Ishikawa (cell line): Measurements from ENCODE around the gene PCDH8.

Experiments
- CEBPB ChIP-seq: IDR thresholded peaks from 2 replicates; pipeline ENCODE4 v1.6.1; 2012
- CREB1 ChIP-seq: IDR thresholded peaks from 2 replicates; pipeline ENCODE4 v1.6.1; 2012; ENCODE audit warnings: low read depth
- EGR1 ChIP-seq: IDR thresholded peaks from 2 replicates; pipeline ENCODE4 v1.6.1; 2012
- EP300 ChIP-seq: IDR thresholded peaks from 2 replicates; pipeline ENCODE4 v1.6.1; 2012; ENCODE audit warnings: borderline replicate concordance
- FOXM1 ChIP-seq: IDR thresholded peaks from 2 replicates; pipeline ENCODE4 v1.6.1; 2012; ENCODE audit warnings: low read depth, borderline replicate concordance
- NFIC ChIP-seq: IDR thresholded peaks from 2 replicates; pipeline ENCODE4 v1.6.1; 2012
- RAD21 ChIP-seq: IDR thresholded peaks from 2 replicates; pipeline ENCODE4 v1.6.1; 2012; ENCODE audit warnings: low read depth
- TAF1 ChIP-seq: IDR thresholded peaks from 2 replicates; pipeline ENCODE4 v1.6.1; 2012; ENCODE audit warnings: low read depth, mild to moderate bottlenecking
- TCF12 ChIP-seq: IDR thresholded peaks from 2 replicates; pipeline ENCODE4 v1.6.1; 2012; ENCODE audit warnings: low read depth
- YY1 ChIP-seq: IDR thresholded peaks from 2 replicates; pipeline ENCODE4 v1.6.1; 2012; ENCODE audit warnings: low read depth
- ZBTB7A ChIP-seq: IDR thresholded peaks from 2 replicates; pipeline ENCODE4 v1.6.1; 2012; ENCODE audit warnings: low read depth
- TF ChIP-seq, protein P1 (sequence below): IDR thresholded peaks from 2 replicates; pipeline ENCODE4 v1.6.1; 2012
- TF ChIP-seq, protein P2 (sequence below): IDR thresholded peaks from 2 replicates; pipeline ENCODE4 v1.6.1; 2012; ENCODE audit warnings: low read depth, mild to moderate bottlenecking
- TF ChIP-seq, protein P3 (sequence below): IDR thresholded peaks from 2 replicates; pipeline ENCODE4 v1.6.1; 2012

Gene PCDH8

DNA sequence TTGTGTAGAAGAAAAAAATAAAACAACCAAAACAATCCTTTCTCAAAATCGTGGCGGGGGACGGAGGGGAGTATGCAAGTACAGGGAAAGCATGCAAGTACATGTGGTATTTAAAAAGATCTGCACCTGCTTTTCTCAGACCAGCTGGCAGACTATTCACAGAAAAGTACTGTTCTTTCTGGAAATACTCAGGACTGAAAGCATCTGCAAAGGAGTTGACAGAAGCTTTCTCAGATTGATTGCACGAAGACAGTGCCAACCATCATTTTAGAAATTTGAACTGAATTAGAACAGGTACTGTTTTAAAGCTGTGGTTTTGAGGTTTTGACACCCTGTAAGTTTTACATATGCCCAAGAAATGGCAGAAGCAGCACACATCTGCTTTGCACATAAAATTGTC lies 19.8 kb upstream of the PCDH8 start:
- TF ChIP-seq, protein P1, sequence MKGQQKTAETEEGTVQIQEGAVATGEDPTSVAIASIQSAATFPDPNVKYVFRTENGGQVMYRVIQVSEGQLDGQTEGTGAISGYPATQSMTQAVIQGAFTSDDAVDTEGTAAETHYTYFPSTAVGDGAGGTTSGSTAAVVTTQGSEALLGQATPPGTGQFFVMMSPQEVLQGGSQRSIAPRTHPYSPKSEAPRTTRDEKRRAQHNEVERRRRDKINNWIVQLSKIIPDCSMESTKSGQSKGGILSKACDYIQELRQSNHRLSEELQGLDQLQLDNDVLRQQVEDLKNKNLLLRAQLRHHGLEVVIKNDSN = no peak
- no peak for TF ChIP-seq FOXM1

DNA sequence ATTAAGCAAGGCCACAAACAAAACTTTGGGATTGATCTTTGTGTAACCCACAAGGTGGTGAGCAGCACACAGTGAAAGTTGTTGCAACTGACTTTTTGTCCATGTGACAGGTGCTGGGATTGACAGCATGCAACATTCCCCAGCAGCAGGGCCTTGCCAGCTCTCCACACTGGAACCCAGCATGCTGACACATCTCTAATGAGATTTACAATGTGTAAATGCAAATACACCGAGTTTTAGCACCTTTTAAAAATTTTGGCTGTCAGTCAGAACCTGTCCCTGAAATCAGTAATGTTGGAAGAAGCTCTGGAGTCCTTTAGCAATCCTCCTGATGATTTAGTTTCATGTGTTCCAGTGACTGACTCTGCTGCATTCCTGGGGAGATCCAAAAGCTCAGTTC lies 16.5 kb upstream of the PCDH8 start:
- TF ChIP-seq TCF12 (no peak), FOXM1 (no peak), EP300 (no peak), TAF1 (no peak), CREB1 (no peak), RAD21 (no peak), EGR1 (no peak)
- TF ChIP-seq, protein P1 = no peak

DNA sequence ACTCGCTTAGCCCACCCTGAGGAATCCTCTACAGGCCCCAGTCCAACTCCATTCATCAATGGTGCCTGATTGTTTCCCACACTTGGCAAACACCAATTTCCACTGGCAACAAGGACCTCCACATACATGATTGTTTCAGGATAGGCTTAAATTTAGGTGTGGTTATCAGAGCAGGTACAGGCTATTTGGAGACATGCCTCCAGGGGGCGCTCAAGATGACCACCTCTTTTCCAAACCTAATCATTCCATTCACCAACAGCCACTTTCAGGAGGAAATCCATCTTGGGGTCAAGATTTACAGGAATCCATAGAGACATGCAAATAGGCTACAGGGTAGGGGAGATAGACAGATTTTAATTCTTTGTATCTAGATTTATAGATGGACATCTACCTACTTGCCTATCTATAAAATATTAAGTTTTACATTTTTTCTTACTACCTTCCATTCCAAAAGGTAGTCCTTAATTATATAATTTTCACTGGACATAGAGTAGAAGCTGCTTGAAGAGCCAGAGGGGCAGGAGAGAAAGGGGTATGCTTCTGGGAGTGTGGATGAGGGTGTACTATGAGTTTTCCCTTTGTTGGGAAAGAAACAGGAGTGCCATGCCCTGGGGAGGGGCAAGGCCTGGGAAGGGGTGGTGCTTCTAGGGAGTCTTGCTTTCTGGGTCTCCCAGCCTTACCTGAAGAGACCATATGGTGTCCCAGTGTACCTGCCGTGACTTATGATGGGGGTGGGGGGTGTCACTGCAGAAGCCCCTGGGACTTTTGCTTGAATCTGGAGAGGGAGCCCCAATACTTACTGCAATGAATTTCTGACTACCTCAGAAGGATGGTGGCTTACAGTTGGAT lies 14.1 kb upstream of the PCDH8 start:
- no peak for TF ChIP-seq NFIC
- peak; percentile 25; the same call in 1 of the 2 replicates for TF ChIP-seq RAD21
- no peak for TF ChIP-seq EP300
- TF ChIP-seq TCF12 = no peak

- TF ChIP-seq CEBPB (no peak), ZBTB7A (no peak), YY1 (no peak), TAF1 (no peak), EP300 (no peak), FOXM1 (no peak)
- TF ChIP-seq, protein P1 = no peak
Observed at GRCh38 chr13:52852444-52852843, 4.0 kb upstream of the PCDH8 start.

GRCh38 chr13:52851137-52851962 lies 2.9 kb upstream of the PCDH8 start:
- TF ChIP-seq, protein P2, sequence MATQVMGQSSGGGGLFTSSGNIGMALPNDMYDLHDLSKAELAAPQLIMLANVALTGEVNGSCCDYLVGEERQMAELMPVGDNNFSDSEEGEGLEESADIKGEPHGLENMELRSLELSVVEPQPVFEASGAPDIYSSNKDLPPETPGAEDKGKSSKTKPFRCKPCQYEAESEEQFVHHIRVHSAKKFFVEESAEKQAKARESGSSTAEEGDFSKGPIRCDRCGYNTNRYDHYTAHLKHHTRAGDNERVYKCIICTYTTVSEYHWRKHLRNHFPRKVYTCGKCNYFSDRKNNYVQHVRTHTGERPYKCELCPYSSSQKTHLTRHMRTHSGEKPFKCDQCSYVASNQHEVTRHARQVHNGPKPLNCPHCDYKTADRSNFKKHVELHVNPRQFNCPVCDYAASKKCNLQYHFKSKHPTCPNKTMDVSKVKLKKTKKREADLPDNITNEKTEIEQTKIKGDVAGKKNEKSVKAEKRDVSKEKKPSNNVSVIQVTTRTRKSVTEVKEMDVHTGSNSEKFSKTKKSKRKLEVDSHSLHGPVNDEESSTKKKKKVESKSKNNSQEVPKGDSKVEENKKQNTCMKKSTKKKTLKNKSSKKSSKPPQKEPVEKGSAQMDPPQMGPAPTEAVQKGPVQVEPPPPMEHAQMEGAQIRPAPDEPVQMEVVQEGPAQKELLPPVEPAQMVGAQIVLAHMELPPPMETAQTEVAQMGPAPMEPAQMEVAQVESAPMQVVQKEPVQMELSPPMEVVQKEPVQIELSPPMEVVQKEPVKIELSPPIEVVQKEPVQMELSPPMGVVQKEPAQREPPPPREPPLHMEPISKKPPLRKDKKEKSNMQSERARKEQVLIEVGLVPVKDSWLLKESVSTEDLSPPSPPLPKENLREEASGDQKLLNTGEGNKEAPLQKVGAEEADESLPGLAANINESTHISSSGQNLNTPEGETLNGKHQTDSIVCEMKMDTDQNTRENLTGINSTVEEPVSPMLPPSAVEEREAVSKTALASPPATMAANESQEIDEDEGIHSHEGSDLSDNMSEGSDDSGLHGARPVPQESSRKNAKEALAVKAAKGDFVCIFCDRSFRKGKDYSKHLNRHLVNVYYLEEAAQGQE = no peak
- TF ChIP-seq RAD21 (no peak), EP300 (no peak)
- TF ChIP-seq, protein P3, sequence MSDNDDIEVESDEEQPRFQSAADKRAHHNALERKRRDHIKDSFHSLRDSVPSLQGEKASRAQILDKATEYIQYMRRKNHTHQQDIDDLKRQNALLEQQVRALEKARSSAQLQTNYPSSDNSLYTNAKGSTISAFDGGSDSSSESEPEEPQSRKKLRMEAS = 0 out of 2 replicates have a peak, but pooled peaks have one; percentile 9
- TF ChIP-seq, protein P1 = no peak

DNA sequence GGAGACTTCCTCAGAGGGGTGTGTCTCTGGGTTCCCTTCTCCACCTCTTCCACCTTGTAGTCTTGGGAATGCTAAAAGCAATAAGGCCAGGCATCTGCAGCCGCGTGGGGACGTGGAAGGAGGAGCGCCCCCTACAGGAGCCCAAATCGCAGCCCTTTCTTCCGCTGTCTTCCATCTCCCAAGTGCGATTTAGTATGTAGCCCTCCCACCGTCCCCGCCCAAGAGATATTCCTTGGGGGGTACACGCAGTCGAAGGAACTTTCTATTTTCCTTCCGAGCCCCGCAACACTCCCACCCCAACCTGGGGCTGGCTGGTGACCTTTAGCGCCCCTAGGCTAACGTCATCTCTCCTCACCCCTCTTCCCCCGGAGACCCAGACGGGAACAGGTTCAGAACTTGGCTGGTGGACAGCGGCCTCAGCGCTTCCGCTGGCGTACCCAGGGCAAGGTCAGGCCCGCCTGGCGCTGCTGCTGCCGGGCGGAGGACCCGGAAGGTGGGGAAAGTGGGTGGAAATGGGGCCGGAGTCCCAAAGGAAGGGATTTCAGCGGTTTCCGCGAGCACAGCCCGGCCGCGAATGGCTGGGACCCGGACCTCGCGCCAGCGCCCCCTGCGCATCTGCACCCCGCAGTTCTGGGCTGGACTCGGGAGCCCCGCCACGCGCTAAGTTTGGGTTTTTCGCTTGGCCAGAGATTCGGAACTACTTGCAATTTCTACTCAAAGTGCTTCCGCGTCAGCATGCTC lies 2.1 kb upstream of the PCDH8 start:
- no peak for TF ChIP-seq FOXM1
- TF ChIP-seq ZBTB7A = no peak
- TF ChIP-seq EP300 = peak; percentile 19; the same call in 1 of the 2 replicates
- no peak for TF ChIP-seq TAF1
- peak; percentile 26; the same call in 1 of the 2 replicates for TF ChIP-seq TCF12
- TF ChIP-seq, protein P2 = peak; percentile 96
- no peak; the same call in 1 of the 2 replicates for TF ChIP-seq NFIC
- TF ChIP-seq CEBPB = no peak
- TF ChIP-seq, protein P3 = peak; percentile 52; the same call in 1 of the 2 replicates
